ENCODE measurements around the gene AEBP2.

The AEBP2 gene

GRCh38 chr12:19454837-19455236, 15.5 kb downstream of the AEBP2 start:
- DNase-seq (ENCODE audit: low read depth, low spot score) = no peak

GRCh38 chr12:19456176-19456575, 16.9 kb downstream of the AEBP2 start:
- no peak for DNase-seq (ENCODE audit: low read depth, low spot score)

DNA sequence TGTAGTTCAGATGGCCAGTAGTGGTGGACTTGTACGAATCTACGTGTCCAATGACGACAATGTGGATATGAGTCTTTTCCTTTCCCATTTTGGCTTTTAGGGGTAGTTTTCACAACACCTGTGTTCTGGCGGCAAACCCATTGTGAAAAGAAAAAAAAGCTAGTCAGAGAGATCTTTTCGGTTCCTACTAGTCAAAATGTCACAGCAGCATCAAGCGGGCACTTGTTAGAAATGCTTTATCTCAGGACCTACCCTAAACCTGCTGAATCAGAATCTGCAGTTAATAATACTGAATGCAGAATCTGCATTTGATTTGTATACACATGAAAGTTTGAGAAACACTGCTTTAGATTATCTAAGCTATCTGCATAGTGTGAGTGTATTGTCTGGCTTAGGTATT, 18.3 kb downstream of the AEBP2 start:
- DNase-seq (ENCODE audit: low read depth, low spot score) = no peak

GRCh38 chr12:19458733-19459132, 19.4 kb downstream of the AEBP2 start:
- DNase-seq (ENCODE audit: low read depth, low spot score) = no peak

- no peak for DNase-seq (ENCODE audit: low read depth, low spot score)
These were observed 22.7 kb downstream of the AEBP2 start for GRCh38 chr12:19461999-19462398.

GRCh38 chr12:19462406-19462805, 23.1 kb downstream of the AEBP2 start:
- DNase-seq (ENCODE audit: low read depth, low spot score) = no peak

GRCh38 chr12:19464192-19464580, 24.9 kb downstream of the AEBP2 start:
- no peak for DNase-seq (ENCODE audit: low read depth, low spot score)

DNA sequence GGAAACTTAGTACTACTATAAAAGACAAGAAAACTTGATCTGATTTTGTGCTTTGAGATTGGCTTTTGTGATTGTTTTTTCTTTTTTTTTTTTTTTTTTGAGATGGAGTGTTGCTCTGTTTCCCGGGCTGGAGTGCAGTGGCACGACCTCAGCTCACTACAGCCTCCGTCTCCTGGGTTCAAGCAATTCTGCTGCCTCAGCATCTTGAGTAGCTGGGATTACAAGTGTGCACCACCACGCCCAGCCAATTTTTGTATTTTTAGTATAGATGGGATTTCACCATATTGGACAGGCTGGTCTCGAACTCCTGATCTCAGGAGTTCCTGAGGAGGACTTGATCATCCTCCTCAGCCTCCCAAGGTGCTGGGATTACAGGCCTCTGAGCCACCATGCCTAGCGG, 26.4 kb downstream of the AEBP2 start:
- no peak for DNase-seq (ENCODE audit: low read depth, low spot score)

DNA sequence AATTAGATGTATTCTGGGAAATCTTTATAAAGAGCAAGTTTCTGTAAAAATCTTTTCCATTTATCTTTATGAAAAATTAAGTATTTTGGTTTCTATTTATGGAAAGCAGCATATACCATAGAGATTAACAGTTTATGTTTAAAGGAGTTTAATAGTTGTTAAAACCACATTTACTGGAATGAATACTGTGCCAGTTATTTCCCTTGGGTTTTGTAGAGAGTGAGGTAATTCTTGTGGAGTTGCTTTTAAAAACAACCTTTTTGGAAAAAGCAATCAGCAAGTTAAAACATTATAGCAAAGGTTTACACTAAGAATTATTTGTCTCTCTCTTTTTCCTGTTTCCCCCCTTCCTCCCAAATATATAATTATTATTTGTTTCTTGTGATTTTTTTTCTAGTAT, 34.9 kb downstream of the AEBP2 start:
- DNase-seq (ENCODE audit: low read depth, low spot score) = no peak

GRCh38 chr12:19475884-19476505, 36.7 kb downstream of the AEBP2 start:
- DNase-seq (ENCODE audit: low read depth, low spot score) = peak; percentile 12

DNA sequence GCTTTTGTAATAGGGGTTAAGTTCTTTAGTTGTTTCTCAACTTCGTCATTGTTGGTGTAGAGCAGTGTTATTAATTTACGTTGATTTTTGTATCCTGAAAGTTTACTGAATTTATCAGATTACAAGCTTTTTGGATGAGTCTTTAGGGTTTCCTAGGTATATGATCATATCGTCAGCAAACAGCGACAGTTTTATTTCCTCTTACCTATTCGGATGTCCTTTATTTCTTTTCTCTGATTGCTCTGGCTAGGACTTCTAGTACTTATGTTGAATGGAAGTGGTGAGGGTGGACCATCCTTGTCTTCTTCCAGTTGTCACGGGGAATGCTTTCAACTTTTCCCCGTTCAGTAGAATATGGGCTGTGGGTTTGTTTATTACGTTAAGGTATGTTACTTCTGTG, 37.8 kb downstream of the AEBP2 start:
- no peak for DNase-seq (ENCODE audit: low read depth, low spot score)

DNA sequence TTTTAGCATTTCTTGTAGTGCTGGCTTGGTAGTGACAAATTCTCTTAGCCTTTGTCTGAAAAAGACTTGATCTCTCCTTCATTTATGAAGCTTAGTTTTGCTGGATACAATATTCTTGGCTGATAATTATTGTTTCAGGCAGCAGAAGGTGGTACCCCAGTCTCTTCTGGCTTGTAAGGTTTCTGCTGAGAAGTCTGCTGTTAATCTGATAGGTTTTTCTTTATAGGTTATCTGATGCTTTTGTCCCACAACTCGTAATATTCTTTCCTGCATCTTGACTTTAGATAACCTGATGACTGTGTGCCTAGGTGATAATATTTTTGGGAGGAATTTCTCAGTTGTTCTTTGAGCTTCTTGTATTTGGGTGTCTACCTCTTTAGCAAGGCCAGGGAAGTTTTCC, 41.2 kb downstream of the AEBP2 start:
- no peak for DNase-seq (ENCODE audit: low read depth, low spot score)

- DNase-seq (ENCODE audit: low read depth, low spot score) = no peak
These were observed 42.7 kb downstream of the AEBP2 start for GRCh38 chr12:19482036-19482435.

DNA sequence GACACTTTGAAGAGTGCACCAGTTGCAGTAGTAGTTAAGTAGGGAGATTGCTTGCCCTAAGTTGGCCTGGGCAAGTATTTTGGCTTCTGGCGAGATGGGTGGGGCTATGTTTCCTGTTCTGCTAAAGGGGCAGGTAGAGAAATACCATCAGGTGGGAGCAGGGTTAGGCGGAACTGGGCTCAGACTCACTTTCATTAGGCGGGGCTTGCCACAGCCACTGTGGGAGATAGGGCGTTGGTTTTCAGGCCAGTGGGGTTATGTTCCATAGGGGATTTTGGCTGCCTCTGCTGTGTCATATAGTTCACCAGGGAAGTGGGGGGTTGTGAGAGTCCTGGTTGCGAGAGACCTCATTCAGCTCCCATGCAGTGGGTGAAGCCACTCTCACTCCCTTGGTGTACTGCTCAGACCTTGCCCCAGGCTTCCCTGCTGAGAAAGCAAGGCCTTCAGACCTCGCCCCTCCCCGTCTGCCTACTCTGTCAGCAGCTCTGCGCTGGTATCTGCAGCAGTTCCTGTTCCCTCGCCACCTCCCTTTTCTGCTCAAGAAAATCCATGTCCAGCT, 43.3 kb downstream of the AEBP2 start:
- no peak for DNase-seq (ENCODE audit: low read depth, low spot score)

GRCh38 chr12:19483727-19484126, 44.4 kb downstream of the AEBP2 start:
- DNase-seq (ENCODE audit: low read depth, low spot score) = no peak

DNA sequence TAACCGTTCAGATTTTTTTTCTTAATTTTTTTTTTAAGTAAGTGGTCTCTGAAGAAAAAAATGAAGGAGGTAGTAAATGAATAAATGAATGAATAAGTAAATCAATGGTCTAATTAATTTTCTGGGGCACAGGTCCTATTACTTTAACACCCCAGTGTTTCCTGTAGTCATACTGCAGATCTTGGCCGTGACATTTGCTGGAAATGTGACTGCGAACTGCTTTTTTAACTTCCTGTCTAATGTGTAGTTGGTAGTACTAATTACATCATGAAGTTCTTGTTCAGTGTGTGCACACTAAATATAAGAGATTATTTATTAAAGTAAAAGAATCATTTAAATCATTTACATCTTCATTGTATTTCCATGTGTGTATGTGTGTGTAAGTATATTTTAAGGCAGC, 45.4 kb downstream of the AEBP2 start:
- no peak for DNase-seq (ENCODE audit: low read depth, low spot score)

- no peak for DNase-seq (ENCODE audit: low read depth, low spot score)
These were observed 45.9 kb downstream of the AEBP2 start for GRCh38 chr12:19485240-19485639.

GRCh38 chr12:19489168-19489567, 49.9 kb downstream of the AEBP2 start:
- DNase-seq (ENCODE audit: low read depth, low spot score) = no peak

DNA sequence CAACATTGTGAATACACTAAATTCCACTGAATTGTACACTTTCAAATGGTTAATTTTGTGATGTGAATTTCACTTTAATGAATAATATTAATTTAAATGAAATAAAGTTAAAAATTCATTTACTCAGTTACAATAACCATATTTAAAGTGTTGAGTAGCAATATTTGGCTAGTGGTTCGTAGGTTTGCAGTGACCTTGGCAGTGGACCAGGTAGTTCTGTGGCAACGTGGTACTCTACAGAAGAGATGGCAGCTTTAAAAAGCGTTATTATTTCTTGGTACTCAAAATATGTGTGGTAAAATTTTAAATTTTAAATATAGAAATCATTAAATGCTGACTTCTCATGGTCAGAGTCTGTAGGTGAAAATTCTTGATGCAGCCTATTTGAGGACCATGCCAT, 51.6 kb downstream of the AEBP2 start:
- no peak for DNase-seq (ENCODE audit: low read depth, low spot score)

- DNase-seq (ENCODE audit: low read depth, low spot score) = no peak
These were observed 52.6 kb downstream of the AEBP2 start for GRCh38 chr12:19491863-19492262.

DNA sequence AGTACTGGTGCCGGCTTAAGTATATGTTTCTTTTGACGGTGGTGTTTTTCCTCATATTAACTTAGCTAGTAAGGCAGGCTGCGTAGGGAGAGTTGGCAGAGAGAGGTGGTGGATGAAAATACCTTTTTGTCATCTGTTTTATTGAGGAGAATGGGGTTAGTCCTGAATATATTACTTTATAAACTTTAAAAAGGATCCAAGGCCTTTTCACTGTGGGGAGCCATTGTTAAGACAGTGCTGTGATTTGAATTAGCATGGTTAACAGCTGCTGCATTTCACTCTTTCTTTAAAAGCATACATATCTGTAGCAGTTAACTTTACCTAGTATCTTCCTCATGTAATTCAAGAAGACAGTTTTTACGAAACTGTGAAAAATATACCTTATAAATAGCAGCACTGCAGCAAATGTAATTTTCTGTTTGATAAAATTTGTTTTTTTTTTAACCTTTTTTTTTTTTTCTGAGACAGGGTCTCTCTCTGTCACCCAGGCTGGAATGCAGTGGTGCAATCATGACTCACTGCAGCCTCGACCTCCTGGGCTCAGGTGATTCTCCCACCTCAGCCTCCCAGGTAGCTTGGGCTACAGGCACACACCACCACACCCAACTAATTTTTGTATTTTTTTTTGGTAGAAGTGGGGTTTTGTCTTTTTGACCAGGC, 57.1 kb downstream of the AEBP2 start:
- DNase-seq (ENCODE audit: low read depth, low spot score) = no peak

DNA sequence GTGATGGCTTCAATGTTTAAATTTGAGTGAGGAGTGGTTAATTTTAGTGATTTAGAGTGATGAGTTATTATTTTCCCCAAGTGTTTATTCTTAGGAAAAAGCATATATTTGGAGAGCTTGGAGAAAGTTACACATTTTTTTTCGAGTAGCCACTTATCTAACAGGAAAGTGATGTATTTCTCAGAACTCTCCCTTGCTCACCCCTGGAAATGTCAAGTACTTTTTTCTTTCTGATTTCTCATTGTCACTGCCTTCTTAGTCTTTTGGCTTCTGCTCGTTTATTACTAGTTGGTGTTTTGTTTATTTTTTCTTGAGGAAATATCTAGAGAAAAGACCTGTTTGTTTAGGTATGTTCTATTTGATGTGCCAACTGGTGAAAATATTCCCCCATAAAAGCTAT, 58.8 kb downstream of the AEBP2 start:
- no peak for DNase-seq (ENCODE audit: low read depth, low spot score)

DNA sequence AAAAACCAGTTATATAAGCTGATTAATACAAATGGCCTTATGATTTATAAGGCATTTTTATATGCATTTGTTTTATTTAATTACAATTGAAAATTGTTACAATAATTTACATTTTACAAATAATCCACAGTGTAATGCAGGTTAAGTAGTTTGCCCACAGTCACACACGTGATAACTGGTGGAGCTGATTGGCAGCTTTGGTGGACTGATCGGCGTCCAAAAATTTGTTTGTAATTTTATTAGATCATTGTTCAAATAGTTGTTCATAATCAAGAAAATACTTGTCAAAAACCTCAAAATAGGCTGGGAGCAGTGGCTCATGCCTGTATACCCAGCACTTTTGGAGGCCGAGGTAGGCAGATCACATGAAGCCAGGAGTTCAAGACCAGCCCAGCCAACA, 59.7 kb downstream of the AEBP2 start:
- no peak for DNase-seq (ENCODE audit: low read depth, low spot score)

DNA sequence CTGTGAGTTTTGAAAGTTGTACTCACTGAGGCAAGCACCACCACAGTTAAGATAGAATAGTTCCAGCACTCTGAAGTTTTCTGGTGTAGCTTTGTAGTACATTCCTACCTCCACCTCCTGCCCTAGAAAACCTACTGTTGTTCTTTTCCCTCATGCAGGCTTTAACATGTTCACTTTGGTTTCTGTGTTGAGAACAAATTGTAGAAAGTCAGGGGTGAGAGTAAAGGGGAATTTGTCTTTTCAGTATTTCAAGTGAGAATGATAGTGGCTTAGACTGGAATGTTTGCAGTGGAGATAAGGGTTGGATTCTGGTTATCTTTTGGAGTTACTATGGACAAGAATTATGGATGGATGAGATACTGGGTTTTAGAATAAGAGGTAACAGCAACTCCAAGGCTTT, 67.2 kb downstream of the AEBP2 start:
- no peak for DNase-seq (ENCODE audit: low read depth, low spot score)
